GM21390 (cell line): Measurements from ENCODE around the gene HOXD11.

Source experiments
- ATAC-seq: cut with Tn5 transposase; IDR thresholded peaks from one replicate; pipeline ENCODE4 v1.9.1; 2021; ENCODE audit not compliant: unreplicated experiment

The HOXD11 gene

GRCh38 chr2:176120364-176121189 is 13.5 kb downstream of the HOXD11 start:
- ATAC-seq: no peak

- no peak for ATAC-seq
Observed at GRCh38 chr2:176121190-176122051, 14.3 kb downstream of the HOXD11 start.

GRCh38 chr2:176122052-176122682 is 15.1 kb downstream of the HOXD11 start:
- ATAC-seq: no peak

DNA sequence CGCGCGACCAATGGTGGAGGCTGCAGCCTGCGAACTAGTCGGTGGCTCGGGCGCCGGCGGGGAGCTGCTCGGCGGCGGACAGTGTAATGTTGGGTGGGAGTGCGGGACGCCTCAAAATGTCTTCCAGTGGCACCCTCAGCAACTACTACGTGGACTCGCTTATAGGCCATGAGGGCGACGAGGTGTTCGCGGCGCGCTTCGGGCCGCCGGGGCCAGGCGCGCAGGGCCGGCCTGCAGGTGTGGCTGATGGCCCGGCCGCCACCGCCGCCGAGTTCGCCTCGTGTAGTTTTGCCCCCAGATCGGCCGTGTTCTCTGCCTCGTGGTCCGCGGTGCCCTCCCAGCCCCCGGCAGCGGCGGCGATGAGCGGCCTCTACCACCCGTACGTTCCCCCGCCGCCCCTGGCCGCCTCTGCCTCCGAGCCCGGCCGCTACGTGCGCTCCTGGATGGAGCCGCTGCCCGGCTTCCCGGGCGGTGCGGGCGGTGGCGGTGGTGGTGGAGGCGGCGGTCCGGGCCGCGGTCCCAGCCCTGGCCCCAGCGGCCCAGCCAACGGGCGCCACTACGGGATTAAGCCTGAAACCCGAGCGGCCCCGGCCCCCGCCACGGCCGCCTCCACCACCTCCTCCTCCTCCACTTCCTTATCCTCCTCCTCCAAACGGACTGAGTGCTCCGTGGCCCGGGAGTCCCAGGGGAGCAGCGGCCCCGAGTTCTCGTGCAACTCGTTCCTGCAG is 15.8 kb downstream of the HOXD11 start, which contains the start of gene HOXD9:
Gene HOXD9, plus strand, starts transcription at position 37 of the 728 bp plus-strand sequence. Its CDS starts 50 bp downstream, at position 87.
- ATAC-seq: no peak

GRCh38 chr2:176123411-176124109 is 16.5 kb downstream of the HOXD11 start:
- no peak for ATAC-seq

- ATAC-seq: no peak
Observed at GRCh38 chr2:176124110-176124946, 17.2 kb downstream of the HOXD11 start.

GRCh38 chr2:176124947-176125771 is 18.1 kb downstream of the HOXD11 start:
- no peak for ATAC-seq

DNA sequence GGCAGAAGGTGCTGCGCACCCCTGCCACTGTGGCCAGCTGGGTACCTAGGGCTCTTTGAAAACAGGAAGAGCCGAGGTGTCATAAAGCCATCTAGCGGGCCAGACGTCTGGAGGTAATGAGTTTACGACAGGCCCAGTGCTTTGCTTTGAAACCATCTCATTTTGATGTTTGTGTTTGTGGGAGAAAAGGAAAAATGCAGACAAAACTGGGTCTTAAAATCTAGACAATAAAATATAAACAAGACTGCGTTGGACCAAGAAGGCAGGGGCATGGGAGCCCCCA is 18.6 kb downstream of the HOXD11 start:
- ATAC-seq: no peak

GRCh38 chr2:176126929-176127773 is 20.1 kb downstream of the HOXD11 start:
- no peak for ATAC-seq

DNA sequence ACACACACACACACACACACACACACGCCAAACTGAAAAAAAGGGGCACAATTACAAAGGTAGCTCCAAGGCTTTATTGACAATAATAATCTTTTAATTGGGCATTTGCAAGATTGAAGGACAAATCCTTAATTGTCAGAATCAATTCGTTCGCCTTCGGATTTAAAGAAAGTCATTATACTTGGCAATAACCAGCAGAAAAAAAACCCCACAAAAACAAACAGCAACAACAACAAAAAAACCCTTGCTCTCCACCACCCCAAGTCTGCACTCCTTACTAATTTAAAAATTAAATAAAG is 20.6 kb downstream of the HOXD11 start:
- ATAC-seq: no peak

GRCh38 chr2:176128172-176128981 is 21.3 kb downstream of the HOXD11 start:
- ATAC-seq: no peak

DNA sequence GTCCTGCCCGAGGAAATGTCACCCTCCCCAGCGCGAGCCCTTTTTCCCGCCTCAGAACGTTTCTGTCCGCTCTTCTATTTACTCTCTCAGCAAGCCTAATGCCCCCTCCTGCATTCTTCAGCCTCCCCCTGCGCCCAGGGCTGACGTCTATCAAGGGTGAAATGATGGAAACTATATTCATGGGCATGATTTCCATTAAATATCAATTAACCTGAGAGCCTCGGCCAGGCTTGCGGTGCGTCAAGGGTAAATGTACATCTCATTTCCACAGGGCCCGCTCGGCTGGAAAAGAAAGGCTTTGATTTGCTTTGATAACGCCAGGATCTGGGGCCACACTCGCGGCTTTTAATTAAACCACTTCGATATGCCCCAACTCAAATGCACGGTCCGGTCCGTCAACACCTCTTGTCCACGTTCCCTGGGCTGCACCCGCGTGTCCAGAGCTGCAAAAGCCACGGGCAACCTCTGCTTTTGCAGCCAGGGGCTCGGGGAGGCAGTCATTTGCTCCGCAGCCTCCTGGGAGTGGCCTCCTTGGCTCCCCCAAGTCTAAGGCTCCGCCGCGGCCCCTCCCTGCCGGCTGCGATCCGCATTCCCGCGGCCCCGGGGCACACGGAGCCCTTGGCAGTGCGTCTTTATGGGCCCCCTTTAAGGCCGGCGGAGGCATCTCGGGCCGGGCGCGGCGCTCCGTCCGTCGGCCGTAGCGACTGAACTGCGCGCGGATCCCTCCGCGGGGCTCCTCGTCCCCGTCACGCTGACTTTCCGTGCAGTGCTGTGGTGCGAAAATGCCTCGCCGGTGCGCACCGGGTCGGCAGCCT is 22.1 kb downstream of the HOXD11 start, which contains the start of gene HOXD8:
Gene HOXD8, plus strand, starts transcription at position 724 of the 815 bp plus-strand sequence. CDS start 662 bp downstream, outside the sequence.
- ATAC-seq: no peak

GRCh38 chr2:176129813-176130146 is 22.7 kb downstream of the HOXD11 start:
- ATAC-seq: no peak

DNA sequence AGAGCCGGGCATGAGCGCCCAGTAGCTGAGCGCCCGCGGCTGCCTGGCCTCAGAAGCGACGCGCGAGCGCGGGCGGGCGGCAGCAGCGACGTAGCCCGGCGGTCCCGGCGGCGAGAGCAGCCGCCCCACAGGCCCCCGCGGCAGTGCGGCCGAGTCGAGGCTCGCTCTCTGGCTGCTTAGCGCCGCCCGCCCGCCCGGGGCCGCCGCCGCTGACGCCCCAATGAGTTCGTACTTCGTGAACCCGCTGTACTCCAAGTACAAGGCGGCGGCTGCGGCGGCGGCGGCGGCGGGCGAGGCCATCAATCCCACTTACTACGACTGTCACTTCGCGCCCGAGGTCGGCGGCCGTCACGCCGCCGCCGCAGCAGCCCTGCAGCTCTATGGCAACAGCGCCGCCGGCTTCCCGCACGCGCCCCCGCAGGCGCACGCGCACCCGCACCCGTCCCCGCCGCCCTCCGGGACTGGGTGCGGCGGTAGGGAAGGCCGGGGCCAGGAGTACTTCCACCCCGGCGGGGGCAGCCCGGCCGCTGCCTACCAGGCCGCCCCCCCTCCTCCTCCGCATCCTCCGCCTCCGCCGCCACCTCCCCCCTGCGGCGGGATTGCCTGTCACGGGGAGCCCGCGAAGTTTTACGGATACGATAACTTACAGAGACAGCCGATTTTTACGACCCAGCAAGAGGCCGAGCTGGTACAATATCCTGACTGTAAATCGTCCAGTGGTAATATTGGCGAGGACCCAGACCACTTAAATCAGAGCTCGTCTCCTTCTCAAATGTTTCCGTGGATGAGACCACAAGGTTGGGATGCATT is 23.3 kb downstream of the HOXD11 start:
- no peak for ATAC-seq
